ENCODE data around the gene TRAPPC3L.
A peak's percentile ranks its signal among the peaks of the same experiment; 100 is the strongest.

Gene TRAPPC3L

DNA sequence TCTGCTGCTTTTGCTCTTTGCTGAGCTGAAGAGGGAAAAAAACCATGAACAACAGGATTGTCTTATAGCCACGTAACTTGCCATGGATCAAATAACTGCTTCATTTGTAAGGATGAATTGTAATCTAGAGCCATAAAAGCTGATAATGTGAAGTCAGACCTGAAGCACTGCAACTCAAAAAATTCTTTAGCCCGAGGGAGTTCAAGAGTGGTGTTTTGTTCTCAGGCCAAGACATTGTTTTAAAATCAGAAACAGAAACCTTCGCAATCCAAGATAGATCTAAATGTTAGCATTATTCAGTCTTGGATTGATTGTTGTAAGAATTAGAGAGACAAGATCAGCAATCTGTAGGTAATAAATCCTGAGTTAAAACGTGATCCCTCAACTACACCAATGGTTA, at the start of gene TRAPPC3L:
Gene TRAPPC3L, minus strand, starts transcription at position 34 of the 400 bp plus-strand sequence. CDS start 170 bp downstream, outside the sequence.
- no peak for DNase-seq

DNA sequence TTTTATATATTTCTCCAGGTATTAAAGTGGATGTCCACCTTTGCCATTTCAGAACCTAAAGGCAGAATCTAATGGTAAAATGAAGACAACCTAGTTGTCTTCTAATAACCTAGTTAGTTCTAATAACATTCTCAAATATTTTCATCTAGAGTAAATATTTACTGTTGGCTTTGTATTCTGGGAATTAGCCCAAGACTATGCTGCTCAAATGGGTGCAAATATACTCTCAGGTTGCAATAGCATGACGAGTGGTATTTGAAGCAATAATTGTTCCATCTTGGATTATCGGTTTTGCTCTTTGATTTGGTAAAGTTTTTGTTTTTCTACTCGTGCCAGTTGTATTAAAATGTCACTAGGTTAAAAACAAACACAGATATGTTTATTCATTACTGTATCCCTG, 49.8 kb upstream of the TRAPPC3L start:
- peak; percentile 32 for DNase-seq

DNA sequence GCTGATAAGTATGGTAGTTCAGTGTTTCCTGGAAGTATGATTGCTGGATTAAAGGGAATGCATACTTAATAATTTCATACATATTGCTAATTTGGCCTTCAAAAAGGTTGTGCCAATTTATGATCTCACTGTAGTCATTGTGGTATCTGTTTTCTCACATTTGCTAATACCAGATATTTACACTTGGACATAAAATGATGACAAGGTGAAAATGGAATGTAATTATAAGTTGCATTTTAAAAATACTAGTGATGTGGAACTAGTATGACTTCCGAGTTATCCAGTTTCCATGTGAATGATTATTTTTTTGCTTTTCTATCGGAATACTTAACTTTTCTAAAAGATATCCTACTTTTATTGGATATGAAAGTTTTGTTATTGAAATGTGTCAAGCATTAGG, 41.3 kb upstream of the TRAPPC3L start:
- DNase-seq = no peak

DNA sequence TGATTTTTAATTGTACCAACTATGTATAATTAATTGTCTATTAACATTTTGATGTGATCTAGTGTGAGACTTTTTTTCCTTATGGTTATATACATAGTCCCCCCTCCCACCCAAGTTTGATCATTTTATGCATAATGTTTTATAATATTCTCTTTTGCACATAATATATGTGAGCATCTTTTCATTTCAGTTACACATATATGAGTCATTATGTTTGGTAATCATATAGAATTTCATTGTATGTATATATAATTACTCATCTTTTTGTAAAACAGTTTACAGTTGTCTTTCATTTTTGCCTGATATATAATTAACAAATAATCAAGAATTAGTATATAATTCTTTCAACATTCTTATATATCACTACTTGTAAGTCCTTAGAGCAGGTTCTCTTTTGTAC, 40.8 kb upstream of the TRAPPC3L start:
- no peak for DNase-seq

DNA sequence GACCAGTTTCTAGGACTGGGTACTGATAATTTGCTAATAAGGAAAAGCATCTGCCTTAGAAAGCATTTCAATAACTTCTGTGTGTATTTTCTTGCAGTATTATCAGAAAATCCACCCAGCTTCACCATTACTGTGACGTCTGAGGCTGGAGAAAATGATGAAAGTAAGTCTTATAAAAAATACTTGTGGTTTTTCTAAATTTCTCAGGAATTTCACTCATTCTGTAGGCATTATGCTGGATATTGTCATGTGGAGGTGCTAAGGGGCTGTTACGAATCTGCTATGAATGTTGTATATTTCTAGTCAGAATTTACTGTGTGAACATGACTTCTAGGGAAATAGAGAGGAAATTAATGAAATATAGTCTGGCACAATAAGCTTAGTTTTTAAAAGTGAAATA, 34.7 kb upstream of the TRAPPC3L start:
- no peak for DNase-seq

DNA sequence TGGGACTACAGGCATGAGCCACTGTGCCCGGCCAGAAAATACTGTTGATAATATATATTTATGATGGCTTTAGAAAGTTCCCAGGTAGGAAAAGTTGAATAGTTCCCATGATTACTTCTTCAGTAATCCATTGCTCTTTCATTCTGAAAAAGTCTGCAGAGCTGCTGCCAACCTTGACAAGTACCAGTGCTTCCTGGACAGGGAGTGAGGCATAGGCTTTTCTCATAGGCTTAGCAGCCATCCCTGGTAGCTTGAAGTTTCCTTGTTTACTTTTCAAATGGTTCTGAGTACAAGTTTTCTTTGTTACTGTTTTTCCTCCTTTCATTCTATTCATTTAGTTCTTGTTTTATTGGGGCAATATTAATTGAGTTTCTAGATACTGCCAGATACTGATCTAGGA, 33.7 kb upstream of the TRAPPC3L start:
- no peak for DNase-seq

DNA sequence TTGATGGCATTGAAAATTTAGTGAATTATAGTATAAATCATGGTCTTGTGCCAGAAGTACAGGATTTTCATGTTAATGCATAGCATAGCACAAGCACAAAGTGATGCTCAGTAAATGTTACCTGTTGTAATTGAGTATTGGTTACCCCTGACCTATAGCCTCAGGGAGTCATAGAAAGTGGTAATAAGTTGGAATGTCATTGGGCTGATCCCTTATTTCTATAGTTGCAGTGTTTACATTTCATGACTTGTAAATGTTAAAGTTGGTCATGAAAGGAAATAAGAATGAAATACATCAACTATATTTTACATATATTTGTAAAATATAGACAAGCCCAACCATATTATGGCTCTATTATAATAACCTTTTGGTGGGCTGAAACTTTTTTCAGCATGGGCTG, 32.9 kb upstream of the TRAPPC3L start:
- DNase-seq = no peak

DNA sequence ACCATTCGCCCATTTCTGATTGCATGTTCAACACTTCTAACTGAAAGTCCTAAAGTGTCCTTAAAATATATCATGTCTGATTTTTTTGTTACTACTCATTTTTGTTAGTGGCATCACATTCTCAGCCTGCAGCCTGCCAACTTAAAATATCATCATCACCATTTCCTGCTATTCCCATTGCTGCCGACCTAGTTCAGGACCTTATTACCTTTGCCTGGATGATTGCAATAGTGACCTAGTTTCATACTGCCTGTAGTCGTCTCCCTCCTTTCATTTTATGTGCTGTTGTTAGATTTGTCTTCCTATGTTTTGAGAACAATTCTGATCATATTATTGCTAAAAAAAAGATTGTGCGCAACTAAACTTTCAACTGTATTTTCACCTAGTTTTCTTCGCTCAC, 32.0 kb upstream of the TRAPPC3L start:
- no peak for DNase-seq

DNA sequence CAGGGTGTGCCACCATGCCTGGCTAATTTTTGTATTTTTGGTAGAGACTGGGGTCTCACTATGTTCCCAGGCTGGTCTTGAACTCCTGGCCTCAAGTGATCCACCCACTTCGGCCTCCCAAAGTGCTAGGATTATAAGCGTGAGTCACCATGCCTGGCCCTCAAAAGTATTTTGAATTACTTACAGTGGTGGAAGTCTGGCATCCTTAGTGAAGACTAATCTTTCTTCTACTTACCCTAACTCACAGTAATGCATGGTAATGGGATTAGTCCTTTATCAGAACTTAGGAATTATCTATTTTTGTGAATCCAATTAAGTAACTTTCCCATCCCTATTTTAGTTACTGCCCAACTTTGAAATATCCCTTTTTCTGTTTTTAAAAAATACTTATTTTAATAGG, 29.7 kb upstream of the TRAPPC3L start:
- DNase-seq = no peak

DNA sequence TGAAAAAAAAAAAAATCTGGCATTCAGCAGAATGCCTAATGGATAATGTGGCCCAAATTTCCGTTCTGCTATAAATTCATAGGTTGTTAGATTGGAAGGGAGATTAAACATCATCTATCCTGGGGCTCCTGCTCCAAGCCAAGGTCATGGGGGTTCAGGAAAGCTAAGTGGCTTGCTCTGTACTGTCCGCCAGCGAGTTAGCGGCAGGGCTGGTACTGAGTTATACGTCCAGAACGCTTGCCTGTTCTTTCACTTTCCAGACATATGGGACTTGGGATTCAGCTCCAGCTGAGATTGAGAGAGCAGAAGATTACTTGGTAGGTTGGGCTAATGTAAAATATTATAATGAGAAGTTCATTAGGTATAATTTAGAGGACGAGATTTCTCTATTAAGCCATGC, 26.7 kb upstream of the TRAPPC3L start:
- peak; percentile 46 for DNase-seq

DNA sequence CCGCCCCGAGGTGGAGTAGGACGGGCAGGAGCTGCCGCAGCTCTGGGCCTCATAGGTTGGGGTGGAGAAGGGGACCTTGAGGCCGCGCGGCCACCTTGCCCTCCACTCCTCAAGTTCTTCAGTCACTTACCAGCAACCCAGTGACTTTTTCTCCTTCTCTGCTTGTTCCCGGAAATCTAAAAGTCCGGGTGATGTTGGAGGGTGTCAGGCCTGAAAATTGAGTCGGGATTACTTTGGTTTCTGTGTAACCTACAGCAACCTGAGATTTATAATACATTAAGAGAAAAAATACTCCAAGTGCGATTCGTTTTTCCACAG, 26.2 kb upstream of the TRAPPC3L start:
- no peak for DNase-seq

DNA sequence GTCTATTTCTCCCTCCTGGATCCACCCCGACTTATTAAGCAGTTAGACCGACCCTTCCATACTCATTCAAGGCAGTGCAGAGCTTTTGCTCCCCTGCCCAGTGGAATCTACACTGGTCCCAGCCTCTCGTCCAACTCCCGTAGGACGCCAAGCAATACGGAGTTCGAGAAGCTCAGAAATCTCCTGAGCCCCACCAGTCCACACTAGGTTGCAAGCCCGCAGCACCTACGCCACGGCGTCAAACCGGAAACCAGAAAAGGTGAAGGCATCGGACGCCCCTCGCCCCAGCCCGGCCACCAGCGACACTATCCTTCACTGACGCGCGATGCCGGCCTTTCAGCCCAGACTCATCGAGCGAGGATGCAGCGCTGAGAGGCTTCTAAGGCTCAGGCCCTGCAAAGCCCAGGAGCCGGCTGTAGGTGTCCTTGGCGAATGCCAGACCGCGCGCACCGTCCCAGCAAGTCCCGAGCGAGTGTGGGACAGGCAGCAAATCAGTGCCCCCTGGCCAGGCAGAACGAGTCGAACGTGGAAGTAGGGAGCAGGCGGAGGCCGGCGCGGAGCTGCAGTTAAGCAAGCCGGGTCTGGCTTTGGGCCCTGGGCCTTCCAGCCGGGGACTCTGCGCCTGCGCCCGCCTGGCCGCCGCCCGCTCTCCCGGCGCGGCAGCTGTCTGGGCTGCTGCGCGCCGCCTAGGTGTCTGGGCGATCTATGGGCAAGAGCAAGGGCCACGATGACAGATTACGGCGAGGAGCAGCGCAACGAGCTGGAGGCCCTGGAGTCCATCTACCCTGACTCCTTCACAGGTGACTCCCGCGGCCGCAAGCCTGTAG, 25.6 kb upstream of the TRAPPC3L start, which contains the start of gene RWDD1:
Gene RWDD1, plus strand, starts transcription at position 649 of the 827 bp plus-strand sequence. Its CDS starts 79 bp downstream, at position 728.
- DNase-seq = peak; percentile 98

DNA sequence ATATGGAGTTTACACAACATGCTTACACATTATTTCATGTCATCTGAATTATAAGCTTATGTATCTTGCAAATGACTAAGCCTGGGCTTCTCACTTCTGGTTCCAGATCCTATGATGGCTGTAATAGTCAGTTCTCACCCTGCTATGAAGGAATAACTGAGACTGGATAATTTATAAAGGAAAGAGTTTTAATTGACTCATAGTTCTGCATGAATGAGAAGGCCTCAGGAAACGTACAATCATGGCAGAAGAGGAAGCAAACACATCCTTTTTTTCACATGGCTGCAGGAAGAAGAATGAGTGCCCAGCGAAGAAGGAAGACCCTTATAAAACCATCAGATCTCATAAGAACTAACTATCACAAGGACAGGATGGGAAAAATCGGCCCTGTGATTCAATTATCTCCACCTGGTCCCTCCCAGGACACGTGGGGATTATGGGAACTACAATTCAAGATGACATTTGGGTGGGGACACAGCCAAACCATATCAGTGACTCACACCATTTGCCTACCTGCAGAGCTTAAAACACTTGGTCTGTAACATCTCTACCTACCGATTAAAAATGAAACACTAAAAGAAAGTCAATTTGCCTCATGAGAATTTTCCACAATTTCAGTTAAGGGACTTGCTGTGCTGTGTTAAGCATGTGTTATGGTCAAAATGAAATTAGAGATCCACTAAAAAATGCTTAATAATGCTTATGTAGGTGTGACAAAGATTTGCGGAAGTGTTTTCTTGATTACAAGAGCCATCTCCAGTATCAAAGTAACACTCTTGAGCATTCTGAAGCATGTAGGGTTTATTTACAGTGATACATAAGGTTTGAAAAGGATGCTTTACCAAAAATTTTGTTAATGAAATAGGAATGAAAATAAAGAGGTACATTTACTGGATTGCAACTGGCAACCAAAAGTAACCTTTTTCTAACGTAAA, 23.6 kb upstream of the TRAPPC3L start:
- DNase-seq = no peak

DNA sequence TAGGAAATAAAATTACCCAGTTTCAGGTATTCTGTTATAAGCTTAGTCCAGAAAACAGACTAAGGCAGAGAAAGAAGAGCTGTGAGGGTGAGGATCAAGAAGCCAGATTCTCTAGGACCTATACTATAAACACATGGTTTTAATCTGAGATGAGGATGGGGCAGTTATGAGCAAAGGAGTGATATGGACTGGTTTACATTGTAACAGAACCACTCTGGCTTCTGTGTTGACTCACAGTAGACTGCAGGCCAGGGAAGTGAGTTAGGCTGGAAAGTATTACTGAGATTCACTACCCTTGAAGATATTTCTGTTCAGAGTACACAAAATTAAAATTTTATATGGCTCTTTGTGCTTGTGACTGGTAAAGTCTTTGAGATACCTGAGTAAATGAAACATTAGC, 22.6 kb upstream of the TRAPPC3L start:
- DNase-seq = no peak

DNA sequence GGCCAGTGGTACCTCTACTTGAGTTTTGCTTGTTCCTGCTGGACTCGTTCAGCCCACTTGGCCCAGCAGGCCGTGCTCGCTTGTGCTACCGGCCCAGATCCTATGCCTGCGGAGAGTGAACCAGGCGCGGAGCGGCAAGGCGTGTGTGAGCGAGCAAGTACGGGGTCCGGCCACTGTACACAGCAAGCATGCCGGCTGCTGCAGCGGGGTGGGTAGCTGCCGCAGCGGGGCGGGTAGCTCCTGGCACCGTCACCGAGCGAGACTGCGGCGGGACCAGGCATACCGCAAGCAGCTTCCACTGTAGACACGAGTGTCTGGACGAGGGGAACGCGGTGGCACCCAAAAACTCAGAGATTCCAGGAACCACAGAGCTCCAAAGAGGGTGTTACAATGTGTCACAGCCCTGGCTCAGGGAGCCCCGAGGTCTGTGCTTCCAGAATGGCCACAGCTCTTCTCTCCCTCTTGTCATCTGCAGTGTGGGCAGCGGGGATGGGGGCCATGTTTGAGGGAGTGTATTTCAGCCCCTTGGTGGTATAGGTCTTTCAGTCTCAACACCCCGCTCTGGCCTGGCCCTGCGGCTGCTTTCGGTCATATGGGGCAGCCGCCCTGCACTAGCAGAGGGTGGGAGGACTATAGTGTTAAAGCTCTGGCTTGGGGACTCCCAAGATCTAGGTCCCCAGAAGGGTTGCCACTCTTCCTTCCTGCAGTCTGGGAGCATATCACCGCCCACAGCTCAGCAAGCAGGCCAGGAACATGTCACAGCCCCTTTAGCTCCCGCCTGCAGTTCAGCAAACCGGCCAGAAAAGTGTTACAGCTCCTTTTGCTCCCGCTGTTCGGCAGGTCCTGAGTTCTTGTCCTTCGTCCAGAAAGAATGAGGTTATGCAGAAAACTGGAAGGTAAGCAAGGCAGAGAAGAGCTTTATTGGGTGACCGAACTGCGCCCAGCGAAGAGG, 19.7 kb upstream of the TRAPPC3L start:
- DNase-seq = peak; percentile 16

DNA sequence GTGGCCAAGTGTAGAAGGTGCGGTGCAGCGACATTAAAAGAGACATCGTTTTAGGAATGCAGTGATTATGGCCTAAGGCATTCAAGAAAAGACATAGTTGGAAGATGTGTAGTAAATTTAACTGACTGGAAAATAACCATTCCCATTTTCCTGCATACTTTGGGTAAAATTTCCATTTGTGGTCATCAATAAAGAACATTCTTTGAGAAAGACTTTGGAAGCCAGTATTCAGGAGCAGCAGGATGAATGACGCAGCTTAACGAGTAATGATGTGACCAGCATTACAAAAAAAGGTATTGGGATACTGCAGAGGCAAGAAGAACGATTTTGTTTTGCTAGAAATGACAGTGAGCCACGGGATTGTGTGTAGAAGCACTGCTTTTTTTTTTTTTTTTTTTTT, 18.8 kb upstream of the TRAPPC3L start:
- no peak for DNase-seq

DNA sequence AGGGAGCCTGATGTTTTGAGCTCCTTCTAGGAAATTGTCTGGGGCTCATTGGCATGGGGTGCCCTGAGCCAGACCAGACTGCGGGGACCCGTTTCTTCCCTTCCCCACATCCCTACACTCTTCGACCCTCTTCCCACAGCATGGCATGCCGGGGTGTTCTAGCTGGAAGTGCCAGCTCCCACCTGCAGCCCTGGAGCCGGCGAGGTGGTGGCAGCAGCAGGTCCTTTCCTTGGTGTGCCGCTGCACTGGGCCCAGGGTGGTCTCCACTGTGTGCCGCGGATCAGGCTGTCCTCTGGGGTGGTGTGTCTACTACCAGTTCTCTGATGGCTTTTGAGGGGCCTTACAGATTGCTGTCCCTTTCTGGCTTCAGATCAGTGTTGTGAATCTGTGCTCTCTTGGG, 18.3 kb upstream of the TRAPPC3L start:
- no peak for DNase-seq

DNA sequence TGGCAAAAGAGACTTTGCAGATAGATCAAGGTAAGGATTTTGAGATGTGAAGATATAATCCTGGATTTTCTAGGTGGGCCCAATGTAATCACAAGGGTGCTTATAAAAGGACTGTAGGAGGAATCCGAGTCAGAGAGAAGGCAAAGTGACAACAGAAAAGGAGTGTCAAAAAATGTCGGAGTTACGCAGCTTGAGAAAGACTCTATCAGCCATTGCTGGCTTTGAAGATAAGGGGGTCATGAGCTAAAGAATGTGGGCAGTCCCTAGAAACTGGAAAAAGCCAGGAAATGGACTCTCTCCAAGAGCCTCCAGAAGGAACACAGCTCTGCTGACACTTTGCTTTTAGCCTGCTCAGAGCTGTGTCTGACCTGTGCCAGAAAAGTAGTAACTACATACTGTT, 17.1 kb upstream of the TRAPPC3L start:
- DNase-seq = no peak

DNA sequence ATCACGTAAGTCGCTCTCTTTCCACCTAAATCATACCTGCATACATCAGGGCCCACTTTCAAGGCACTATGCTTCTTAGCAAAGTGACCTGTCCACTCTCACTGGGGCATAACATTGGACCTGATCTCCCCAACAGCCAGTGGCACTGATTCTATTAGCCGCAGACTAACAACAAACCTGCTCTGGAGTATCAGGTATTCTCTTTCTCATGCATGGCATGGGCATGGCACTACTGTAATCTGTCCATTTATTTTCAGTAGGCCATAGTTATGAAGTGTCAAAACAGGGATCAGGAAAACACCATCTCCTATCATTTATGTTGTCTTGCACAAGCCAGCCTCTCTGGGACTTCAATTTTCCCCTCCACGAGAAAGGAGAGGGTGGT, 16.5 kb upstream of the TRAPPC3L start:
- DNase-seq = no peak

DNA sequence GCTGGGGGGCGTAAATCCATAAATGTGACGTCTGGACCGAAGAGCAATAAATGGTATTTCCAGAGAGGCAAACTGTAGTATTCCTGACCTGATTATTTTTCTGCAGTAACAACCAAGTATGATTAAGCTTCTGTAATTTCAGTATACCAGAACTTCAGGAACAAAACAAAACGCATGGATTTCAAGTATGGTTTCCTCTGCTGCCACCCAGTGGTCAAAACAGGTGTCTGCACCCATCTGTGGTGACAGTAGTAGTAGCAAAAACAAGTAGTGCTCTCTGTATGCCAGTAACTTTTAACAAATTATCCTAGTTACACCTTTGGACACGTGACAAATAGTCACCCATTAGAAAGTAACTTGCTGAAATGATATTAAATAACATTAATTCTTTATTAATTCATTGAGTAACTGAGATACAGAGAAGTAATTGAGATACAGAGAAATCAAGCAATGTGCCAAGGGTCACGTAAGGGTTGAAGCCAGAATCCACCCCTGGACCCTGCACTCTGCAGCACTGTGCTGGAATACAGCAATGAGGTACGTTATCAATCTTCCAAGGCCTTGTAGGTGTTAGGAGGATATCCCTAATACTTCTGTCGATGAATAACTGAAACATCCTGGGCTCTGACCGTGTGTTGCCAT, 16.0 kb upstream of the TRAPPC3L start:
- DNase-seq = peak; percentile 68

DNA sequence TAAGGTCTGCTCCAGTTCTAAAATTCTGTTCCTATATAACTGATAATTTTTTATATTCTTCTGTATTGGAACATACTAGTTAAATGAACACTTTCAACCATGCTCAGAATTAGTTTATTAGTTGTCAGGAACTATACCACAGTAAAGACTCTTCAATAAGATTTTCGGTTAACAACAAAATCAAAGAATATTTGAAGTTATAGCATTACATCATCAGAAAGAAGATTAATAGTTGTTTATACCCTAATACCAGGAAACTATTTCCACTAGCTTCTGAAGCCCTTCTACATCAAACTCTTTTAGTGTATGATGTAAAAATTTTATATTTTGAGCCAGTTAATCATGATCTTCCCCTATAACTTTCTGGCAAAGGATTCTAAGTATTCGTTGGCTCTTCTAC, 14.6 kb upstream of the TRAPPC3L start:
- no peak for DNase-seq

DNA sequence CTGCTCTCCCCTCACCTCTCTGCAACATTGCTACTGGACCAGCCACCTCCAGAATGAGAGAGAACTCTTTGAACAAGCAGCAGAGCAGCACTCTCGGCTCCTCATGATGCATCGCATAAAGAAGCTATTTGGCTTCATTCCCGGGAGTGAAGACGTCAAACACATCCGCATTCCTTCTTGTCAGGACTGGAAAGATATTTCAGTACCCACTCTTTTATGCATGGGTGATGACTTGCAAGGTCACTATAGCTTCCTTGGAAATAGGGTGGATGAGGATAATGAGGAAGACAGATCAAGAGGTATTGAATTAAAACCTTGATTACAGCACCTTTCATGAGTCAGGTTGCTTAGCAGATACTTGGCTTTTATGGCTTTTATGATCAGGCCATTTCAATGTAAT, 12.4 kb upstream of the TRAPPC3L start:
- peak; percentile 67 for DNase-seq
